SK-N-MC (cell line): ENCODE results near the gene WASF3.

Source experiments
- EZH2 ChIP-seq: fragments of 200-600 bp; sonication (generic); IDR thresholded peaks from one replicate; pipeline ENCODE4 v1.6.1; 2017; ENCODE audit warnings: antibody characterized with exemption
- FOXP2 ChIP-seq: optimal IDR thresholded peaks from 2 replicates; pipeline ENCODE3; 2011; ENCODE audit warnings: mild to moderate bottlenecking, moderate library complexity; ENCODE audit not compliant: insufficient read depth; ENCODE audit errors: extremely low read length, control extremely low read depth
- POLR2AphosphoS5 ChIP-seq: IDR thresholded peaks from 2 replicates; pipeline ENCODE4 v1.6.1; 2012; ENCODE audit warnings: mild to moderate bottlenecking, low read depth, low read length, borderline replicate concordance

DNA sequence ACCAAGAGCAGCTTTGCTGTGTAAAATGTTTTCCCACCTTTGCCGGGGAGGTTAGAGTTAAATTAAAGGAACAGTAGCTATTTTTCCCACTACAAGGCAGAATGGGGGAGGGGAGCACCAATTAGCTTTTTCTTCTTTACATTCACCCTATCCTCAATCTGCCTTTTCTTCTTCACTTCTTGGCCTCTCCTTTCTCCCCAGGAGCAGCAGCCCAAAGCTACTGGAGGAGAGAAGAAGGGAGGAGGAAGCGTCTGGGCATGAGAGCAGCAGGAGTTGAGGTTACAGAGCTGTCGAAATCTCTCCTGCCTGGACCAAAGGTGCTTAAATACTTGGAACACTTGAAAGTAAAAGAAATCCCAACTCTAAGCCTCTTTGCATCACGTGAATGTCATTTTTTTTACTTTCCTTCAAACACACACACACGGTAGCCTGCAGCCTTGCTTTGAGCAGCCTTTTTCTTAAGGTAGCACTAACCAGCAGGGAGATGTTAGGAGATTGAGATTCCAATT lies 39.0 kb upstream of the WASF3 start:
- TF ChIP-seq EZH2 (no peak), POLR2AphosphoS5 (no peak), FOXP2 (no peak)
